Adrenal gland (tissue), 5 donors: ENCODE results near the gene C16orf96.

Source experiments
- CTCF ChIP-seq, 6 experiments: fragments of 450-650 bp in 4 of 6; fragments of 200-600 bp in 2 of 6; sonication (generic) in 1 of 6; IDR thresholded peaks; 1 replicate in 5 of 6; 2 replicates in 1 of 6; pipeline versions ENCODE4 v1.5.1 to v1.8.0; 2016 to 2021; ENCODE audit warnings: antibody characterized with exemption in 6 of 6, mild to moderate bottlenecking in 2 of 6, moderate library complexity in 1 of 6
- POLR2A ChIP-seq, 2 donors: fragments of 450-650 bp; IDR thresholded peaks; one replicate each; pipeline ENCODE4 v1.6.1; 2017; ENCODE audit warnings: antibody characterized with exemption in 2 of 2, mild to moderate bottlenecking in 2 of 2, moderate library complexity in 1 of 2
- donor health status: DM: no; HTN: no; CAD: no.

GRCh38 chr16:4564661-4565267, 8.6 kb downstream of the C16orf96 start:
- TF ChIP-seq CTCF (IDR thresholded peaks at IDR 0.05) (no peak), POLR2A (IDR thresholded peaks at IDR 0.05) (no peak)
